Spleen (tissue), 7 donors: ENCODE data around the gene TMCC1.

Experiments
- POLR2AphosphoS5 ChIP-seq, 3 donors: sonication (generic); formaldehyde crosslinking; IDR thresholded peaks; one replicate each; pipeline ENCODE4 v1.5.1; 2017; ENCODE audit warnings: antibody characterized with exemption in 3 of 3
- TF ChIP-seq, protein P1 (sequence below), 11 experiments: fragments of 200-600 bp in 7 of 11; fragments of 450-650 bp in 4 of 11; sonication (generic) in 4 of 11; IDR thresholded peaks in 8 of 11; conservative IDR thresholded peaks in 3 of 11; 1 replicate in 7 of 11; 2 replicates in 4 of 11; pipeline versions ENCODE4 v1.4.0 to v1.8.0; 2016 to 2021; ENCODE audit warnings: antibody characterized with exemption in 11 of 11, inconsistent platforms in 4 of 11, mild to moderate bottlenecking in 1 of 11
- donor health status: DM: no; HTN: no; CAD: no; lungs with moderate emphysema.
- donor health status: DM: no; HTN: no; CAD: no.
- donor health status: DM: no; HTN: no; CAD: no.

DNA sequence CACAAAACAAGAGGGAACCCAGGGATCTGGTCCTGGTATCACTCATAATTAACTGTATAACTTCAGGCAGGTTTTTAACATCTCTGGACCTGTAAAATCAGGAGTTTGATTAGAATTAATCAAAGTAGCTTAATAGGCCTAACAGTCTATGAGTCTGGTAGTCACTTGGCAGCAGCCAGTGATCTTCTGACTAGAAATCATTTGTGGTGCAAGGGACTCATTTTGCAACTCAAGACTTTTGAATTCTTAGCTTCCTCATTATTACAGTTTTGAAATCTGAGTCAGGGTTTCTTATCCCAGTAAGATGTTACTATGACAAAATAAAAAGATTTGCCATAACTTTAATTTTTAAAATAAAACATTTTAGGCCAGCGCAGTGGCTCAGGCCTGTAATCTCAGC, 70.8 kb downstream of the TMCC1 start:
- TF ChIP-seq, protein P1, sequence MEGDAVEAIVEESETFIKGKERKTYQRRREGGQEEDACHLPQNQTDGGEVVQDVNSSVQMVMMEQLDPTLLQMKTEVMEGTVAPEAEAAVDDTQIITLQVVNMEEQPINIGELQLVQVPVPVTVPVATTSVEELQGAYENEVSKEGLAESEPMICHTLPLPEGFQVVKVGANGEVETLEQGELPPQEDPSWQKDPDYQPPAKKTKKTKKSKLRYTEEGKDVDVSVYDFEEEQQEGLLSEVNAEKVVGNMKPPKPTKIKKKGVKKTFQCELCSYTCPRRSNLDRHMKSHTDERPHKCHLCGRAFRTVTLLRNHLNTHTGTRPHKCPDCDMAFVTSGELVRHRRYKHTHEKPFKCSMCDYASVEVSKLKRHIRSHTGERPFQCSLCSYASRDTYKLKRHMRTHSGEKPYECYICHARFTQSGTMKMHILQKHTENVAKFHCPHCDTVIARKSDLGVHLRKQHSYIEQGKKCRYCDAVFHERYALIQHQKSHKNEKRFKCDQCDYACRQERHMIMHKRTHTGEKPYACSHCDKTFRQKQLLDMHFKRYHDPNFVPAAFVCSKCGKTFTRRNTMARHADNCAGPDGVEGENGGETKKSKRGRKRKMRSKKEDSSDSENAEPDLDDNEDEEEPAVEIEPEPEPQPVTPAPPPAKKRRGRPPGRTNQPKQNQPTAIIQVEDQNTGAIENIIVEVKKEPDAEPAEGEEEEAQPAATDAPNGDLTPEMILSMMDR (IDR thresholded peaks at IDR 0.05 in 8 of 11, conservative IDR thresholded peaks at IDR 0.05 in 3 of 11) = no peak
- no peak for TF ChIP-seq POLR2AphosphoS5 (IDR thresholded peaks at IDR 0.05)
